Caco-2 (cell line): ENCODE data around the gene GABRB1. TPM values are rescaled to one million over a fixed set of nuclear protein-coding genes. Genes with fewer than 3 reads are reported as not detected.

ENCODE experiments used
- Bru-seq: library from RNA; stranded (reverse); fragments of 400-500 nt; gene quantifications from one replicate; lab custom pipeline; 2021; lab: Mats Ljungman, UMichigan
- BruChase-seq, 2 experiments: library from RNA; stranded (reverse); fragments of 400-500 nt; gene quantifications; one replicate each; lab custom pipeline; 2021; lab: Mats Ljungman, UMichigan
- BruUV-seq: library from RNA; stranded (reverse); fragments of 400-500 nt; replicated peaks from 2 replicates; lab custom pipeline; 2021; lab: Mats Ljungman, UMichigan
- CTCF ChIA-PET: fragments of 300-600 bp; sonication (Branson Sonifier 250); formaldehyde crosslinking; loops from one replicate; lab custom pipeline; 2022; ENCODE audit warnings: antibody characterized with exemption; lab: Charles Lee
- POLR2A ChIA-PET: fragments of 300-600 bp; sonication (Branson Sonifier 250); formaldehyde crosslinking; loops from one replicate; lab custom pipeline; 2022; ENCODE audit warnings: antibody characterized with exemption; lab: Charles Lee
- DNase-seq, 2 experiments: peaks; one replicate each; pipeline versions ENCODE4 v3.0.0 to v3.0.0-alpha.2; 2020 to 2022
- H3K27me3 ChIP-seq: replicated peaks from 2 replicates; pipeline ENCODE4 v1.6.0; 2011; ENCODE audit warnings: low read length; ENCODE audit not compliant: control insufficient read depth, insufficient read depth
- H3K36me3 ChIP-seq: 2 replicates; pipeline ENCODE4 v1.5.1; 2011; ENCODE audit warnings: low read length; ENCODE audit not compliant: control insufficient read depth, insufficient read depth
- H3K4me1 ChIP-seq: fragments of 250-450 bp; sonication (Bioruptor Pico); 2 replicates; pipeline ENCODE4 v1.5.1; 2020; ENCODE audit warnings: mild to moderate bottlenecking
- H3K4me3 ChIP-seq: 2 replicates; pipeline ENCODE4 v1.5.1; 2011; ENCODE audit warnings: low read depth, mild to moderate bottlenecking, control low read depth, low read length
- H3K9me3 ChIP-seq: fragments of 250-450 bp; sonication (Bioruptor Pico); 2 replicates; pipeline ENCODE4 v1.5.1; 2020; ENCODE audit warnings: mild to moderate bottlenecking, moderate library complexity
- H3K27ac Mint-ChIP-seq: one replicate; pipeline ENCODE4 v1.8.0; 2022; ENCODE audit warnings: mixed read lengths; ENCODE audit not compliant: unreplicated experiment
- H3K27me3 Mint-ChIP-seq: one replicate; pipeline ENCODE4 v1.8.0; 2022; ENCODE audit warnings: mixed read lengths; ENCODE audit not compliant: insufficient read depth, unreplicated experiment
- H3K36me3 Mint-ChIP-seq: one replicate; pipeline ENCODE4 v1.8.0; 2022; ENCODE audit warnings: mild to moderate bottlenecking, mixed read lengths; ENCODE audit not compliant: insufficient read depth, unreplicated experiment
- H3K4me1 Mint-ChIP-seq: one replicate; pipeline ENCODE4 v1.8.0; 2022; ENCODE audit warnings: low read depth, mixed read lengths; ENCODE audit not compliant: unreplicated experiment
- H3K4me3 Mint-ChIP-seq: one replicate; pipeline ENCODE4 v1.8.0; 2022; ENCODE audit warnings: mild to moderate bottlenecking, moderate library complexity, mixed read lengths; ENCODE audit not compliant: unreplicated experiment
- H3K9me3 Mint-ChIP-seq: one replicate; pipeline ENCODE4 v1.8.0; 2022; ENCODE audit warnings: mixed read lengths; ENCODE audit not compliant: unreplicated experiment
- intact Hi-C: fragments of 100-400 bp; cut with micrococcal nuclease; formaldehyde crosslinking; loops from one replicate; pipeline ENCODE4 v1.10.0; 2022; ENCODE audit not compliant: unreplicated experiment
- long read RNA-seq: library from polyadenylated mRNA; stranded (forward); transcript quantifications from one replicate; pipeline ENCODE4 v2.0.0, GENCODE V29; 2022
- total RNA-seq: library from RNA; stranded (reverse); gene quantifications from 2 replicates; pipeline ENCODE4 v1.2.3, GENCODE V29; 2022
- TF ChIP-seq, protein P1 (sequence below), 2 experiments: fragments of 200-600 bp in 1 of 2; IDR thresholded peaks; 1 replicate in 1 of 2; 2 replicates in 1 of 2; pipeline versions ENCODE4 v1.5.1 to v1.8.0; 2011 to 2022; ENCODE audit warnings: antibody characterized with exemption in 1 of 2, control low read depth in 1 of 2, inconsistent platforms in 1 of 2, low read depth in 1 of 2, low read length in 1 of 2, mild to moderate bottlenecking in 1 of 2, moderate library complexity in 1 of 2; ENCODE audit not compliant: insufficient read depth in 1 of 2, severe bottlenecking in 1 of 2, unreplicated experiment in 1 of 2

Gene GABRB1
- 9.2 and 10.3 TPM in 2 replicates for total RNA-seq
- Bru-seq, nascent RNA, result percentile 52 among the genes with signal in this experiment
- percentile 45 among the genes with signal in this experiment for BruChase-seq, experiment 1, labeled RNA remaining after a 2-hour chase
- percentile 41 among the genes with signal in this experiment for BruChase-seq, experiment 2, labeled RNA remaining after a 6-hour chase
- long read RNA-seq, partial matches to known transcripts, result 1 of 9 reads
- long read RNA-seq, other reads (novel, unspliced or antisense), result 4 of 9 reads

GRCh38 chr4:47031011-47031678 lies at the start of gene GABRB1:
Gene GABRB1 (plus strand): TSS chr4:47031567.
- intact Hi-C loops, result loop anchor here (5.0 kb wide), 1 partner anchor 91 kb away; no protein-coding TSS in a partner anchor

DNA sequence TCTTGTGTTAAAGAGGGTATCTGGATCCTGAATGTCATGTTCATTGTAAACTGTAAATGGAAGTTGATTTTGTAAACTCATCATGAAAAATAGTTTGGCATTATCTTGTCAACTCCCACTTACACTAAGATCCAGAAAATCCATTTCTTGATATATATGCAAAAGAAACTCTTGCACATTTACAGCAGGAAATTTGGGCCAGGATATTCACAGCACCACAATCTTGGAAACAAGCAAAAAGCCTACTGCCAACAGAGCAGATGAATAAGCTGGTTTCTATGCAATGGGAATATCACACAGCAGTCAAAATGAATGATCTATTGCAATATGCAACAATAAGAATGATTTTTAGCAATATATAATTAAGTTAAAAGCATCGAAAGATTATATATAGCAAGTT lies 46.6 kb upstream of the GABRB1 start:
- Mint-ChIP-seq H3K27ac (no peak overlapping the region), H3K27me3 (no peaks in the 10 kb centered on the region), H3K4me1 (peaks cover 7% of the 10 kb centered on the region), H3K4me3 (no peak overlapping the region), H3K36me3 (no peaks in the 10 kb centered on the region), H3K9me3 (no peaks in the 10 kb centered on the region)
- Histone ChIP-seq H3K27me3 (no peaks in the 10 kb centered on the region), H3K9me3 (no peaks in the 10 kb centered on the region), H3K4me3 (no peak overlapping the region), H3K4me1 (no peaks in the 10 kb centered on the region), H3K36me3 (no peaks in the 10 kb centered on the region)
- no TSS peak for BruUV-seq
- POLR2A ChIA-PET, result no interaction called here
- intact Hi-C loops, result no loop called here
- CTCF ChIA-PET, result no interaction called here
- TF ChIP-seq, protein P1, sequence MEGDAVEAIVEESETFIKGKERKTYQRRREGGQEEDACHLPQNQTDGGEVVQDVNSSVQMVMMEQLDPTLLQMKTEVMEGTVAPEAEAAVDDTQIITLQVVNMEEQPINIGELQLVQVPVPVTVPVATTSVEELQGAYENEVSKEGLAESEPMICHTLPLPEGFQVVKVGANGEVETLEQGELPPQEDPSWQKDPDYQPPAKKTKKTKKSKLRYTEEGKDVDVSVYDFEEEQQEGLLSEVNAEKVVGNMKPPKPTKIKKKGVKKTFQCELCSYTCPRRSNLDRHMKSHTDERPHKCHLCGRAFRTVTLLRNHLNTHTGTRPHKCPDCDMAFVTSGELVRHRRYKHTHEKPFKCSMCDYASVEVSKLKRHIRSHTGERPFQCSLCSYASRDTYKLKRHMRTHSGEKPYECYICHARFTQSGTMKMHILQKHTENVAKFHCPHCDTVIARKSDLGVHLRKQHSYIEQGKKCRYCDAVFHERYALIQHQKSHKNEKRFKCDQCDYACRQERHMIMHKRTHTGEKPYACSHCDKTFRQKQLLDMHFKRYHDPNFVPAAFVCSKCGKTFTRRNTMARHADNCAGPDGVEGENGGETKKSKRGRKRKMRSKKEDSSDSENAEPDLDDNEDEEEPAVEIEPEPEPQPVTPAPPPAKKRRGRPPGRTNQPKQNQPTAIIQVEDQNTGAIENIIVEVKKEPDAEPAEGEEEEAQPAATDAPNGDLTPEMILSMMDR (IDR thresholded peaks at IDR 0.05; ENCODE audit: insufficient read depth in 1 of 2, low read depth in 1 of 2, low read length in 1 of 2, severe bottlenecking in 1 of 2, unreplicated experiment in 1 of 2), result no peak
- DNase-seq, result no peak

More at GRCh38 chr4:47031011-47031678, at the start of gene GABRB1:
- Mint-ChIP-seq H3K4me3 (peak within 1 kb of the TSS; percentile 97), H3K36me3 (peaks cover 10% of the 10 kb centered on the region), H3K4me1 (peaks cover 6% of the 10 kb centered on the region), H3K27ac (peak within 1 kb of the TSS; percentile 63), H3K9me3 (no peaks in the 10 kb centered on the region), H3K27me3 (no peaks in the 10 kb centered on the region)
- TF ChIP-seq, protein P1 (IDR thresholded peaks at IDR 0.05; ENCODE audit: insufficient read depth in 1 of 2, low read depth in 1 of 2, low read length in 1 of 2, severe bottlenecking in 1 of 2, unreplicated experiment in 1 of 2), result no peak
- Histone ChIP-seq H3K36me3 (no peaks in the 10 kb centered on the region), H3K9me3 (no peaks in the 10 kb centered on the region), H3K4me1 (no peaks in the 10 kb centered on the region; the same call in none of the 2 replicates), H3K4me3 (peak within 1 kb of the TSS; percentile 67), H3K27me3 (no peaks in the 10 kb centered on the region)
- BruUV-seq, result no TSS peak
- ChIA-PET POLR2A (no interaction called here), CTCF (no interaction called here)
- peak; percentile 59 to 68 for DNase-seq

GRCh38 chr4:46986922-46987638 lies 44.3 kb upstream of the GABRB1 start:
- ChIA-PET CTCF (no interaction called here), POLR2A (no interaction called here)
- Mint-ChIP-seq H3K27ac (no peak overlapping the region), H3K36me3 (no peaks in the 10 kb centered on the region), H3K9me3 (no peaks in the 10 kb centered on the region), H3K27me3 (no peaks in the 10 kb centered on the region), H3K4me3 (no peak overlapping the region), H3K4me1 (no peaks in the 10 kb centered on the region)
- H3K4me3 ChIP-seq, result no peak overlapping the region
- no peaks in the 10 kb centered on the region for H3K36me3 ChIP-seq
- TF ChIP-seq, protein P1 (IDR thresholded peaks at IDR 0.05; ENCODE audit: insufficient read depth in 1 of 2, low read depth in 1 of 2, low read length in 1 of 2, severe bottlenecking in 1 of 2, unreplicated experiment in 1 of 2), result no peak
- no peaks in the 10 kb centered on the region for H3K9me3 ChIP-seq
- no peak for DNase-seq
- H3K27me3 ChIP-seq, result no peaks in the 10 kb centered on the region
- no peaks in the 10 kb centered on the region for H3K4me1 ChIP-seq
- intact Hi-C loops, result no loop called here
- no TSS peak for BruUV-seq
